AG09319 (cell line): ENCODE measurements around the gene SYT8.
"Not testable (repeated sequence)": the region's sequence is repeated elsewhere in the genome, so short reads cannot be mapped to it uniquely, and the experiment has no call there.

ENCODE experiments used
- DNase-seq: peaks from one replicate; pipeline ENCODE4 v3.0.0-alpha.2; 2010; ENCODE audit warnings: low read depth; ENCODE audit errors: extremely low read depth
- CTCF ChIP-seq: IDR thresholded peaks from 2 replicates; pipeline ENCODE4 v1.5.1; 2011; ENCODE audit warnings: low read depth, mild to moderate bottlenecking, inconsistent platforms, low read length, moderate library complexity

The SYT8 gene

DNA sequence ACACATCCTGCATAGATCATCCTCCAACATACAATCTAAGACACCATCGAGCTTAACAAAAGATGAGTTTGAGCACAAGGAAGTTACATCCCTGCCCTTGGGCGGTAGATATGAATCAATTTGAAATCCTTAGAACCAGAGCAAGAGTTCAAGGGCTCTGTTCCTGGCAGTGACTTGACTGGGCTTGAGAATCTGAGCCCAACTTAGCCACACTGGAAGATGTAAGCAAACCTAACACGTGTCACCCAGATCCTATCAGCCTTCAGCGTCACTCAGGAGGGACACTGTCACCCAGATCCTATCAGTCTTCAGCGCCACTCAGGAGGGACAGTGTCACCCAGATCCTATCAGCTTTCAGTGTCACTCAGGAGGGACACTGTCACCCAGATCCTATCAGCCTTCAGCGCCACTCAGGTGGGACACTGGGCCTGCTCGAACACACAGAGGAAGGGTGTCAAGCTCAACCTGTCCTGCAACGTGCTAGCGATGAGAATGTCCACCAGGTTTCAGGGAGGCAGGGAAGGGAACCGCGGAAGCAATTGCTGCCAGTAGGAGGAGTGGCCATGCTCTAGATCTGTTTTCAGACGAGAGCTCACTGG lies 38.3 kb upstream of the SYT8 start:
- no peak for TF ChIP-seq CTCF

GRCh38 chr11:1797391-1798125 lies 37.2 kb upstream of the SYT8 start:
- DNase-seq = no peak
- no peak for TF ChIP-seq CTCF

More for the DNA sequence above, 38.3 kb upstream of the SYT8 start:
- DNase-seq = no peak

DNA sequence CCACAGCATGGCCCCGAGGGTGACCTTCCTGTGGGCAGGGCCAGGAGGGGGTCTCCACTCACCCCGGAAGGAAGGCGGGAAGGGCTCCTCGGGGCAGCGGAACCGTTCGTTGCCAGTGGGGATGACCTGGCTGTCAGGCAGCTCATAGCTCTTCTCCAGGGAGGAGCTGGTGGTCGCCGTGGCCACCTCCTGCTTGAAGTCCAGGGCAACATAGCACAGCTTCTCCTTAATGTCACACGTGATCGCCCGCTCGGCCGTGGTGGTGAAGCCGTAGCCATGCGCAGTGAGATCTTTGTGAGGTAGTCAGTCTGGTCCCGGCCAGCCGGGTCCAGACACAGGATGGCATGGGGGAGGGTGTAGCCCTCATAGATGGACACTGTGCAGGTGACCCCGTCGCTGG lies 31.5 kb upstream of the SYT8 start:
- no peak for TF ChIP-seq CTCF
- no peak for DNase-seq

- not testable (repeated sequence) for DNase-seq
Observed at GRCh38 chr11:1803835-1804519, 30.8 kb upstream of the SYT8 start.

GRCh38 chr11:1805525-1805924 lies 29.3 kb upstream of the SYT8 start:
- DNase-seq = no peak
- TF ChIP-seq CTCF = no peak

- TF ChIP-seq CTCF = no peak
- no peak for DNase-seq
Observed at GRCh38 chr11:1807264-1807995, 27.4 kb upstream of the SYT8 start.

DNA sequence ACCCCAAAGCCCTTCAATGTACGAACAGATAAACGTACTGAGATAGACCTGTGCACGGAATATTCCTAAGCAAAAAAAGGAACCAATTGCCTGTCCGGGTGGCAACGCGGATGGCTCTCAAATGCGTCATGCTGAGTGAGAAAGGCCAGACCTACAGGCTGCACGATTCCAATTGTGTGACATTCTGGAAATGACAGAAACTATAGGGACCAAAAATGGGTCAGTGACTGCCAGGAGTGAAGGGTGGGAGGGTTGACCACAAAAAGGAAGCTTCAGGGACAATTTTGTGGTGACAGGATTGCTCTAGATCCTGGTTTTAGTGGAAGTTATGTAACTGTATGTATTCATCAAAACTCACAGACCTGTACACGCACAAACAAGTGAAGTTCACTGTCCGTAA lies 24.0 kb upstream of the SYT8 start:
- DNase-seq = no peak
- TF ChIP-seq CTCF = no peak
